Measurements from ENCODE around the gene LRRC3C. TPM values are rescaled to one million over a fixed set of nuclear protein-coding genes. Genes with fewer than 3 reads are reported as not detected.
A peak's percentile ranks its signal among the peaks of the same experiment; 100 is the strongest.

The LRRC3C gene
- total RNA-seq, 3 donors from 2014 or later, result not detected

DNA sequence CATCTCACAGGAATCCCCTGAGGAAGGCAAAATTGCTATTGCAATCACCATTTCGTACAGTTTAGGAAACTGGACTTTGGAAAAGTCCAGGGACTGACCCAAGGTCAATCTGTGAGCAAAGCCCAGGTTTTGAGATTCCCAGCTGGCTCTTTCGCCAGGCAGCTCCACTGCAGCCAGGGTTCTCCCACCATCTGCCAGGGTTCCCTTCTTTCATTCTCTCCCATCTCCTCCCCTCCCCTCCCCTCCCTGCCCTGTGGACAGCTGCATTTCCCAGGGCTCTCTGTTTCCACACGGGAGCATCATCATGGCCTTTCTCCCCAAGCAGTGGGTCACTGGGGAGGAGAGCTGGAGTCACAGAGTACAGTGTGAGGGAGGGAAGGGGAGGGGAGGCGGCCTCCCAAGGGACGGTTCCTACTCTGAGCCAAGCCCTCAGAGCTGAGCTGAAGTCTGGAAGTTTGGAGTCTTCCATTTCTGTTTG is 23.4 kb downstream of the LRRC3C start:
- ATAC-seq (no peak), DNase-seq (no peak)
- Histone ChIP-seq H3K36me3 (ENCODE audit: low read depth) (no peaks in the 10 kb centered on the region), H3K4me1 (ENCODE audit: low read depth) (no peaks in the 10 kb centered on the region), H3K9me3 (no peaks in the 10 kb centered on the region), H3K4me3 (no peak overlapping the region)
- intact Hi-C loops (cut with DNase I, micrococcal nuclease), result no loop called here
- TF ChIP-seq, protein P1, sequence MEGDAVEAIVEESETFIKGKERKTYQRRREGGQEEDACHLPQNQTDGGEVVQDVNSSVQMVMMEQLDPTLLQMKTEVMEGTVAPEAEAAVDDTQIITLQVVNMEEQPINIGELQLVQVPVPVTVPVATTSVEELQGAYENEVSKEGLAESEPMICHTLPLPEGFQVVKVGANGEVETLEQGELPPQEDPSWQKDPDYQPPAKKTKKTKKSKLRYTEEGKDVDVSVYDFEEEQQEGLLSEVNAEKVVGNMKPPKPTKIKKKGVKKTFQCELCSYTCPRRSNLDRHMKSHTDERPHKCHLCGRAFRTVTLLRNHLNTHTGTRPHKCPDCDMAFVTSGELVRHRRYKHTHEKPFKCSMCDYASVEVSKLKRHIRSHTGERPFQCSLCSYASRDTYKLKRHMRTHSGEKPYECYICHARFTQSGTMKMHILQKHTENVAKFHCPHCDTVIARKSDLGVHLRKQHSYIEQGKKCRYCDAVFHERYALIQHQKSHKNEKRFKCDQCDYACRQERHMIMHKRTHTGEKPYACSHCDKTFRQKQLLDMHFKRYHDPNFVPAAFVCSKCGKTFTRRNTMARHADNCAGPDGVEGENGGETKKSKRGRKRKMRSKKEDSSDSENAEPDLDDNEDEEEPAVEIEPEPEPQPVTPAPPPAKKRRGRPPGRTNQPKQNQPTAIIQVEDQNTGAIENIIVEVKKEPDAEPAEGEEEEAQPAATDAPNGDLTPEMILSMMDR (IDR thresholded peaks at IDR 0.05), result no peak

DNA sequence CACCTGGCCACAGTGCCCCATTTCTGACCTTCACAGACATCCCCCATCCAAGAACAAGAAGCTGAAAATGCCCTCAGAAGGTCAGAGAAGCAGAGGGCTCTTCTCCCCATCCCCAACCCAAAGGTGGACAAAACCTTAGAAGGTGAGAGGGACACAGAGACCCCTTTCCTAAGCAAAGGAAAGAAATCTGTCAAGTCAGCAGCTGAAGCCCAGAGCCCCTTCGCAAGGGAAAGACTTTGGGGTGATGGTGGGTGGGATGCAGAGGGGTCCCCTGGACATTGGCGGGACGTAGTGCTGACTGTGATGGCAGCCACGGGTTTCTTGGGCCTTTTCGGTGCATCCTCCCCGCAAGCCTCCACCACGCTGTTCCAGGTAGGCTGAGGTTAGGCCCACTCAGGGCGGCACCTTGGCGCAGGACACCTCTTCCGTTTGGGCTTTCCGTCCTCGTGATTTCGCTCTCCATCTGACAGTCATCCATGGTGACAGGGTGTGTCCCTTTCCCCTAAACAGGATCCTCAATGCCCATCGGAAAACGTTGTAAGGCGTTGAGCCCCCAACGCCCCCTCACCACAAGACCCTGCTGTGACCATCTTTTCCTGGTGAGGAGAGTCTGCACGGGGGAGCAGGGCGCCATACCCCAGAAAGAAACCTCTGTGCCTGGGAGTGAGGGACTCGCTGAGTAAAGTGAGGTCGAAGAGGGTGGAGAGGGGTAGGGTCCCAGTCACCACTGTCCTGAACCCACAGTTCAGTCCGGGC is 24.6 kb downstream of the LRRC3C start:
- Histone ChIP-seq H3K4me3 (no peak overlapping the region), H3K9me3 (no peaks in the 10 kb centered on the region), H3K36me3 (ENCODE audit: low read depth) (no peaks in the 10 kb centered on the region), H3K4me1 (ENCODE audit: low read depth) (no peaks in the 10 kb centered on the region)
- peak in 1 of 3 donors; percentile 68 for DNase-seq
- TF ChIP-seq, protein P1 (IDR thresholded peaks at IDR 0.05), result no peak
- peak; percentile 1 for ATAC-seq
- intact Hi-C loops (cut with DNase I, micrococcal nuclease), result no loop called here

DNA sequence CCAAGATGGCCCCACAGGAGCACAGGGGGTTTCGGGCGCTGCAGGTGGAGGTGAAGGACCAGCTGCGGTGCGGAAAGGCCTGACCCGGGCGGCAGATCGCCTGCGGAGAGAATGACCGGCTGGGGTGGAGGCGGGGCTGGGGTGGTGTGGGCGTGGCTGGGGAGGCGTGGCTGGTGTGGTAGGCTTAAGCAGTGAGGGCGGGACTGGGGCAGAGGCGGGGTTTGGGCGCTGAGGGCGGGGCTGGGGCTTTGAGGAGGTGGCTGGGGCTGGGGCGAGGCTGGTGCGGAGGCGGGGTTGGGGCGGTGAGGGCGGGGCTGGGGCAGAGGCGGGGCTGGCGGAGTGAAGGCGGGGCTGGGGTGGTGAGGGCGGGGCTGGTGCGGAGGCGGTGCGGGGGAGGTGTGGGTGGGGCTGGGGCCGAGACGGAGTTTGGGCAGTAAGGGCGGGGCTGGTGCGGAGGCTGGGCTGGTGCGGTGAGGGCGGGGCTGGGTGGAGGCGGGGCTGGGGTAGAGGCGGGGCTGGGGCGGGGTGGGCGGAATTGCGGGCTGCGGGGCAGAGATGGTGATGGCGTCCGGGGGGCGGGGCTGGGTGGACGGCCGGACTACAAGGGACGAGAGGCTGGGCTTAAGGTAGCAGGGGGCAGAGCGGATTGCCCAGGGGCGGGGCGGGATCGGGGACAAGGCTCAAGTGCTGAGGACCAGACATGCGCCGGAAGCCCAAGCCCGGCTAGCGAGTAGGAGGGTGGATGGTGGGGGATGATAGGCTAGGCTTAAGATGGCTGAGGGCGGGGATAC is 25.3 kb downstream of the LRRC3C start:
- intact Hi-C loops (cut with DNase I, micrococcal nuclease), result no loop called here
- Histone ChIP-seq H3K4me3 (no peak overlapping the region), H3K9me3 (no peaks in the 10 kb centered on the region), H3K4me1 (ENCODE audit: low read depth) (no peaks in the 10 kb centered on the region), H3K36me3 (ENCODE audit: low read depth) (no peaks in the 10 kb centered on the region)
- TF ChIP-seq, protein P1 (IDR thresholded peaks at IDR 0.05), result no peak
- ATAC-seq (peak; percentile 91), DNase-seq (peak; percentile 99)

DNA sequence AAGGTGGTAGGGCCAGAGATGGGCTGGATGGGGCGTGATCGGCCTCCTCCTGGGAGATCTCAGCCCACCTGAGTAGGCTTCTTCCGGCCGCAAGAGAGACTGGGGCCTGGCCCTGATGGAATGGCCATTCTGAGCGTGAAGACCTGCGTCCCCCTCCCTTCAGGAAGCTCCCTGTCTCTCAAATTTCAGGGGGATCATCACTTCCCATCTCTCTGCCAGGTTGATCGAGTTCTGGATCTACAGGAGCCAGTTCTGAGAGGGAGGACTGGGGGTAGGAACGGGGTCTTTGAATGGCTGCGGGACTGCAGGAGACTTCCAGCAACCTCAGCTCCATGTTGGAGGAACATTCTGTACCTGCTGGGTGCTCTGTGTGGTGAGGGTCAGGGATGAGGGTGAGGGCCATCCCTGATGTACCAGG is 25.9 kb downstream of the LRRC3C start:
- Histone ChIP-seq H3K4me1 (ENCODE audit: low read depth) (no peaks in the 10 kb centered on the region), H3K4me3 (no peak overlapping the region), H3K36me3 (ENCODE audit: low read depth) (no peaks in the 10 kb centered on the region), H3K9me3 (no peaks in the 10 kb centered on the region)
- DNase-seq (no peak), ATAC-seq (no peak)
- TF ChIP-seq, protein P1 (IDR thresholded peaks at IDR 0.05), result no peak
- intact Hi-C loops (cut with DNase I, micrococcal nuclease), result no loop called here

DNA sequence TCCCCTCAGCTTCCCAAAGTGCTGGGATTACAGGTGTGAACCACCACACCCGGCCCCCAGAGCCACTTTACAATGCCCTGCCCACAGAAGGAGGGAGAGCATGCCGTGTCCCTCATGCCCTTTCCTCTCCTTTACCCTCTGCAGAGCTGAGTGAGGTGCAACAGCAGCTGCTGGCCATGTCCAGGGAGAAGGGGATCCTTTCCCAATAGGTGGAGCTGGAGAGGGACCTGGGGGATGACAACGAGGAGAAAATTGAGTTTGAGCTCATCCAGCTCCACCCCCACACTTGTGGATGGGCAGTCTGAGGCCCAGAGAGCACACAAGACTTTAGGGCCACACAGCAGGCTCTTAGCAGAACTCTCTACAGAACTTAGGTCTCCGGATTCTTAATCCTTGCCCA is 27.3 kb downstream of the LRRC3C start:
- ATAC-seq (no peak), DNase-seq (no peak)
- no peak overlapping the region for H3K4me3 ChIP-seq
- TF ChIP-seq, protein P1 (IDR thresholded peaks at IDR 0.05), result no peak
- H3K36me3 ChIP-seq (ENCODE audit: low read depth), result no peaks in the 10 kb centered on the region
- H3K4me1 ChIP-seq (ENCODE audit: low read depth), result peaks cover 4% of the 10 kb centered on the region
- intact Hi-C loops (cut with DNase I, micrococcal nuclease), result no loop called here
- H3K9me3 ChIP-seq, result no peaks in the 10 kb centered on the region

Data from mucosa of descending colon (tissue), 3 donors.